Measurements from ENCODE around the gene EML3.
"Not testable (repeated sequence)": the region's sequence is repeated elsewhere in the genome, so short reads cannot be mapped to it uniquely, and the experiment has no call there.

Gene EML3

DNA sequence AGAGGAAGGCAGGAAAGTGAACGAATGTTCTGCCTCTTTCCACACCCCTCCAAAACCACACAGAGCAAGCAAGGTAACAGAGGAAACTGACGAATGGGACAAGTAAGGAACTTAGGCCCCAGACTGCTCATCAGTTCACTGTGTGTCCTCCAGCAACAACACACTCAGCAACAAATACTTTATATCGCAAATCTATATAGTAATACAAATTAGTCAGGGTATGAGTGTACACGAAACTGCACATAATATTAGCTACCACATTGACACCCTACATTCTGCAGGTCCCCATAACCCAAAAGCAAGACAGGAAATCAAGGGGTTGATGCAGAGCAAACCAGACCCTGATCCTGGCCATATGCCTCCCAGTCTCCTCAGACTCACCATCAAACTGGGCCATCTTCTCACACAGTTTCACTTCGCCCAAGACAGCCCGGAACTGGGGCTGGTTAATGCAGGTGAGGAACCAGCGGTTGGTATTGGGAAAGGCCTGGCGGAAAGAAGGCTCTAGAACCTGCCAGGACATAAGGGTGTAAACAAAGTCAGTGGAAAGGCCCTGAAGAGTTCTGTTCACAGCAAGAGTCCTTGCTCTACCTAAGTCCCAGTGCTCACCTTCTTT is 45.4 kb downstream of the EML3 start:
- Histone ChIP-seq H3K4me3 (ENCODE audit: low read depth, low read length) (no peak overlapping the region), H3K27ac (no peak overlapping the region), H3K27me3 (ENCODE audit: insufficient read depth, low read depth, severe bottlenecking) (no peaks in the 10 kb centered on the region), H3K9me3 (ENCODE audit: severe bottlenecking) (no peaks in the 10 kb centered on the region), H3K36me3 (peaks cover 93% of the 10 kb centered on the region)
- no peak for DNase-seq
- no peak for TF ChIP-seq CTCF (IDR thresholded peaks at IDR 0.05; ENCODE audit: low read depth, low read length)

- no peaks in the 10 kb centered on the region for H3K27me3 ChIP-seq (ENCODE audit: insufficient read depth, low read depth, severe bottlenecking)
- no peak for TF ChIP-seq CTCF (IDR thresholded peaks at IDR 0.05; ENCODE audit: low read depth, low read length)
- H3K36me3 ChIP-seq: peaks cover 86% of the 10 kb centered on the region
- no peak overlapping the region for H3K27ac ChIP-seq
- H3K9me3 ChIP-seq (ENCODE audit: severe bottlenecking): no peaks in the 10 kb centered on the region
- no peak for DNase-seq
- no peak overlapping the region for H3K4me3 ChIP-seq (ENCODE audit: low read depth, low read length)
These were observed 46.3 kb downstream of the EML3 start for GRCh38 chr11:62566247-62566646.

DNA sequence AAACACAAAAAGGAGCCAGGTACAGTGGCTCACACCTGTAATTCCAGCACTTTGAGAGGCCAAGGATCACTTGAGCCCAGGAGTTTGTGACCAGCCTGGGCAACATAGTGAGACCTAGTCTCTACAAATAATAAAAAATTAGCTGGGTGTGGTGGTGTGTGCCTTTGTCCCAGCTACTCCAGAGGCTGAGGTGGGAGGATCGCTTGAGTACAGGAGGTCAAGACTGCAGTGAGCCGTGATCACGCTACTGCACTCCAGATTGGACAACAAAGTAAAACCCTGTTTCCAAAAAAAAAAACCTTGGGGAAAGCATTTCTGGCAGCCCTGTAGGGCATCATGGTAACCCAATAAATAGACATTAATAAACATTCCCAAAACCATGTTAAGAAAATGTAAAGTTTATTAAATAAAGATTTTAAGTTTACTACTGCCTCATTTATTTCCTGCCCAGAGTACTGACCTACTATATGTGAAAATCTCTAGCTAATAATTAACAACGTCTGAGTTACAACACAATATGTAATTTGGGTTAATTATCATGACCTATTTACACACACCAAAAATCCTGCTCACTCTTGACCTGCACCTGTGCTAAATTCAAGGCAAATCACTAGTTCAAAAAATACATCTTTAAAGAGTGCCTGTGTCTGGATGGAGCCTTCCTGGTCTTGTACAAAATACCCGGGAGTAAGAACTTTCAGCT is 47.3 kb downstream of the EML3 start:
- peaks cover 86% of the 10 kb centered on the region for H3K36me3 ChIP-seq
- no peak overlapping the region for H3K4me3 ChIP-seq (ENCODE audit: low read depth, low read length)
- no peaks in the 10 kb centered on the region for H3K27me3 ChIP-seq (ENCODE audit: insufficient read depth, low read depth, severe bottlenecking)
- no peak overlapping the region for H3K27ac ChIP-seq
- no peak for DNase-seq
- no peak for TF ChIP-seq CTCF (IDR thresholded peaks at IDR 0.05; ENCODE audit: low read depth, low read length)
- no peaks in the 10 kb centered on the region for H3K9me3 ChIP-seq (ENCODE audit: severe bottlenecking)

DNA sequence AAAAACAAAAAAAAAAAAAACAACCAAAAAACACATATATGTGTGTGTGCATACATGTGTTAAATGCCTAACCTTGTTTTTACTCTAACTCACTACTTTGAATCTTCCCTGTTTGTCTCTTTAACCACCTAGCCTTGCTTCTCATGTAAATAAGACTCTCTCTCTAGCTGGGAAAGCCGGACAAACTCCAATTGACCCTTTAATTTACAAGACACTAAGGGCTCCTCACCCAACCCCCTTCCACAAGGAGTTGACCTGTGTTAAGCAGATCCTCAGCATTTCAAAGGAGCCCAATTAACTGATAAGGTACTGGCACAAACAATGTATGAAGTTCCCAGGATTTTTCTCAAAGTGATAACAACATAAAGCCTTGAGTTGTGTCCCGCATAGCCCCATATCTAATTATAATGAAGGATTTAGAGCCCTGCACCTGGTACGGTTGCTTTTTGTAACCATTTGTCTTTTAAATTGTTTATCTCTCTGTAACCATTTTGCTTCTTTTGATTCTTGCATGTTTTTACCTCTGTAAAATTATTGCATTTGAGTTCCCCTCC is 50.8 kb downstream of the EML3 start:
- not testable (repeated sequence) for H3K27ac ChIP-seq; H3K27me3 ChIP-seq (ENCODE audit: insufficient read depth, low read depth, severe bottlenecking); DNase-seq; H3K4me3 ChIP-seq (ENCODE audit: low read depth, low read length); H3K9me3 ChIP-seq (ENCODE audit: severe bottlenecking)
- peaks cover 89% of the 10 kb centered on the region for H3K36me3 ChIP-seq

DNA sequence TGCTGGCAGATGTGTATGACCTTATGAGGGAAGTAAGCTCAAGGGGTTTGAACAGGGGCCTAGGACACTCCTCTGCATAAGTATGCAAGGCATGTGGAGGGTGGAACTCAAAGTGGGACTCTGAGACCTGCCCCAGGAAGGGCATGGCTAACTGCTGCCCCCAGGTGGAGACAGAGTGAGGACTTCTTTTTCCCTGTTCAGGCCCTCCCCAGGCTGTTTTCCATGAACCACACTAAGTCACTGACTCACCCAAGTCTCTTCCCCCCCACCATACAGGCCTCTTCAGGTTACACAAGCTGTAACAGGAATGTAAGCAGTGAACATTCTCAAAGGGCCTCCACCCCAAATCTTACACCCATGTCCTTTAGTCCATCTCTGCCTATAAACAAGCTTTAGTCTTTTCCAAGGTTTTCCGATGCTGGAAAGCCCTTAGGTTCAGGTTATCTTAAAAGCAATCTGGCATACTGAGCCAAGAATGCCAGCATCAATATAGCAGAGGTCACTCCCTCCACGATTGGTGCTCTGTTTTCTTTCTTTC is 51.9 kb downstream of the EML3 start:
- peak; percentile 76 for DNase-seq
- Histone ChIP-seq H3K27ac (no peak overlapping the region), H3K9me3 (ENCODE audit: severe bottlenecking) (no peaks in the 10 kb centered on the region), H3K4me3 (ENCODE audit: low read depth, low read length) (no peak overlapping the region), H3K36me3 (peaks cover 86% of the 10 kb centered on the region), H3K27me3 (ENCODE audit: insufficient read depth, low read depth, severe bottlenecking) (no peaks in the 10 kb centered on the region)
- TF ChIP-seq CTCF (IDR thresholded peaks at IDR 0.05; ENCODE audit: low read depth, low read length): peak; percentile 84

GRCh38 chr11:62559626-62560025 is 52.9 kb downstream of the EML3 start:
- not testable (repeated sequence) for H3K27me3 ChIP-seq (ENCODE audit: insufficient read depth, low read depth, severe bottlenecking)

More at GRCh38 chr11:62559626-62560025, 52.9 kb downstream of the EML3 start:
- H3K4me3 ChIP-seq (ENCODE audit: low read depth, low read length); H3K9me3 ChIP-seq (ENCODE audit: severe bottlenecking); DNase-seq; H3K27ac ChIP-seq: not testable (repeated sequence)
- peaks cover 76% of the 10 kb centered on the region for H3K36me3 ChIP-seq
